Lower leg skin (tissue), 4 donors: ENCODE results near the gene SLC6A3. TPM values are rescaled to one million over a fixed set of nuclear protein-coding genes. Genes with fewer than 3 reads are reported as not detected.

Experiments used
- DNase-seq, 2 donors: peaks; one replicate each; pipeline ENCODE4 v3.0.0-alpha.2; 2019; ENCODE audit warnings: low spot score in 2 of 2
- H3K4me3 ChIP-seq: fragments of 200-600 bp; sonication (generic); 2 replicates; pipeline ENCODE4 v1.5.1; 2017; ENCODE audit warnings: mild to moderate bottlenecking, low read depth; ENCODE audit not compliant: poor library complexity, severe bottlenecking
- POLR2A ChIP-seq, 2 donors: fragments of 450-650 bp; IDR thresholded peaks; one replicate each; pipeline ENCODE4 v1.6.1; 2016 to 2017; ENCODE audit warnings: antibody characterized with exemption in 2 of 2, mild to moderate bottlenecking in 1 of 2, moderate library complexity in 1 of 2
- WGBS, 2 donors: methylation state at CpG; one replicate each; pipeline ENCODE4 v1.1.5; 2018; 5-methylcytosine and 5-hydroxymethylcytosine counted together
- intact Hi-C: fragments of 100-400 bp; cut with DNase I; formaldehyde crosslinking; loops from one replicate; pipeline ENCODE4 v1.15.0; 2023; ENCODE audit warnings: low total_unique reads
- total RNA-seq, 4 donors: library from RNA; depleted of rRNA; stranded (reverse); fragments of >200 nt; gene quantifications; one replicate each; pipeline ENCODE4 v1.1.0, GENCODE V29; 2016
- TF ChIP-seq, protein P1 (sequence below), 3 donors: fragments of 450-650 bp; IDR thresholded peaks; one replicate each; pipeline ENCODE4 v1.5.1; 2016; ENCODE audit warnings: antibody characterized with exemption in 3 of 3, mild to moderate bottlenecking in 3 of 3, moderate library complexity in 2 of 3

Gene SLC6A3
- total RNA-seq, 4 donors from 2014 or later, result not detected

DNA sequence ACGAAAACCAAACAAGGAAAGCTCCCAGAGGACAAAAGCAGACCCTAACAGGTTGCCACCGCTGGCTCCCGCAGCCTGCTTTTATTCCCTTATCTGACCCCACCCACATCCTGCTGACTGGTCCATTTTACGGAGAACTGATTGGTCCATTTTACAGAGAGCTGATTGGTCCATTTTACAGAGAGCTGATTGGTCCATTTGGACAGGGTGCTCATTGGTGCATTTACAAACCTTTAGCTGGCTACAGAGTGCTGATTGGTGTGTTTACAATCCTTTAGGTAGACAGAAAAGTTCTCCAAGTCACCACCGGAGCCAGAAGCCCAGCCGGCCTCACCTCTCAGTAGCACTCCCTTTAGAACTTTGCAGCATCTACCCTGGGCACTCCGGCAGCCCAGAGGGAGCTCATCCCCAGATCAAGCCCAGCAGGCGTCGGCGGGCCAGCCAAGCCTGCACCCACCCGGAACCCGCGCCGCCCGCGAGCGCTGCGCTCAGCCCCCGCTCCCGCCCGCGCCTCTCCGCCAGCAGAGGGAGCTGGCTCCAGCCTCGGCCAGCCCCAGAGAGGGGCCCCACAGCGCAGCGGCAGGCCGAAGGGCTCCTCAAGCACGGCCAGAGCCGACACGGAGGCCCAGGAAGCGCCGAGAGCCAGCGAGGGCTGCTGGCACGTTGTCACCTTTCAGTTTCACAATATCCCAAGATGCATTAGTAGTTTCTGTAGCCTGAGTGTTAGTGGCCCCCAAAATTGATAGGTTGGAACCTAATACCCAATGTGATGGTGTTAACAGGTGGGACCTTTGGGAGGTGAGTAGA, 65.0 kb downstream of the SLC6A3 start:
- no peak for DNase-seq
- intact Hi-C loops, result no loop called here
- WGBS, 2 donors, result 18 to 22% methylated on average over 27 to 34 of the region's 34 CpGs
- TF ChIP-seq, protein P1, sequence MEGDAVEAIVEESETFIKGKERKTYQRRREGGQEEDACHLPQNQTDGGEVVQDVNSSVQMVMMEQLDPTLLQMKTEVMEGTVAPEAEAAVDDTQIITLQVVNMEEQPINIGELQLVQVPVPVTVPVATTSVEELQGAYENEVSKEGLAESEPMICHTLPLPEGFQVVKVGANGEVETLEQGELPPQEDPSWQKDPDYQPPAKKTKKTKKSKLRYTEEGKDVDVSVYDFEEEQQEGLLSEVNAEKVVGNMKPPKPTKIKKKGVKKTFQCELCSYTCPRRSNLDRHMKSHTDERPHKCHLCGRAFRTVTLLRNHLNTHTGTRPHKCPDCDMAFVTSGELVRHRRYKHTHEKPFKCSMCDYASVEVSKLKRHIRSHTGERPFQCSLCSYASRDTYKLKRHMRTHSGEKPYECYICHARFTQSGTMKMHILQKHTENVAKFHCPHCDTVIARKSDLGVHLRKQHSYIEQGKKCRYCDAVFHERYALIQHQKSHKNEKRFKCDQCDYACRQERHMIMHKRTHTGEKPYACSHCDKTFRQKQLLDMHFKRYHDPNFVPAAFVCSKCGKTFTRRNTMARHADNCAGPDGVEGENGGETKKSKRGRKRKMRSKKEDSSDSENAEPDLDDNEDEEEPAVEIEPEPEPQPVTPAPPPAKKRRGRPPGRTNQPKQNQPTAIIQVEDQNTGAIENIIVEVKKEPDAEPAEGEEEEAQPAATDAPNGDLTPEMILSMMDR (IDR thresholded peaks at IDR 0.05), result no peak
- TF ChIP-seq POLR2A (IDR thresholded peaks at IDR 0.05), result no peak
- no peak overlapping the region for H3K4me3 ChIP-seq

DNA sequence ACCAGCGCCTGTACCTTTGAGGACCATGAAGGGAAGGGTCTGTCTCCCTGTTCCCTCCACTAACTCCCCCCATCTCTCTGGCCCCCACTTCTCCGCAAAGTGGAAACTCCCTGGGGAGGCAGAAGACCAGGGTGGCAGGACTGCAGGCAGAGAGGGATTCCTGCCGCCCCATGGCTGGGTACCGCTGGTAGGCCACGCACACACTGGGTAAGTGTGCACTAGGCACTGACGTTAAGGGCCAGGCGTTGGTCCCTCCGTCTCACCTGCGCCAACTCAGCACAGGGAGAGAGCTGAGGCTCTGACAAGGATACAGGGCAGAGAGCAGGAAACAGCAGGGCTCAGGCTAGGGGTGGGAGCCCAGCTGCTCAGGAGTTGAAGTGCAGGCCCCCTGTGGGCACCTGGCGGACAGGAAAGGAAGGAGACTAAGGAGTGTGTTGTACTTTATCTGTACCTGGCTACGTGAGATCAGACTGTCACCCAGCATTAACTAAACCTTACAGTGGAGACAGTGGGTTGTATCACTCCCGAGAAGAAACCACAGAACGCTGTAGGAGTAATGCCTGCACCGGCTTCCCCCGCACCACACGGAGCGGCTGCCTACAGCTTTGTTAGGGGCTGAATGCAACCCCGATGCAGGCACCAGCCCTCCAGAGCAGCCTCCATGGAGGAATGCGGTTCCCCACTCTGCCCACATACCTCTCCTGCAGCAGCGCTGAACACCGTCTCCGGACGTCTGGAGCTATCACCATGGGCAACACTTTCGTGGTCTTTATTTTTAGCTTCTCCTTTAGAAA, 66.2 kb downstream of the SLC6A3 start:
- DNase-seq, result no peak
- WGBS, 2 donors, result 94 to 96% methylated on average over 24 of the region's 24 CpGs

DNA sequence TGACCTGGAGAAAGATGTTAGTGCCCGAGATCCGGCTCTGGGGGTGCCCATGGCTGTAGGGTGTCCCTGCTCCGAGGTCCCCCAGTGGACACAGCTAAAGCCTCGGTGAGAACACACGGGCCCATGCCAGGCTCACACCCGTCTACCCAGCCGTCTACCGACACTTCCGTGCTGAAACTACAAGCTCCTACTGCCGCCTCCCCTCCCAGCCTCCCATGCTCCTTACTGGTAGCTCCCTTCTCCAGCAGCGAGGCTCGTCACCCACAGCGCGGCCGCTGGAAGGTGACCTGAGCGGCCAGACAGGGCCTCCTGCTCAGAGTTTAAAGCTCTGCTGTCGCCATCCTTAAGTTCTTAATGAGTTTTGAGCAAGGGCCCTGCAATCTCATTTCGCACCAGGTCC, 67.1 kb downstream of the SLC6A3 start:
- WGBS, 2 donors, result 94 to 96% methylated on average over 18 of the region's 18 CpGs
- H3K4me3 ChIP-seq, result no peak overlapping the region
- no peak for TF ChIP-seq POLR2A (IDR thresholded peaks at IDR 0.05)
- TF ChIP-seq, protein P1 (IDR thresholded peaks at IDR 0.05), result no peak
- DNase-seq, result no peak
- intact Hi-C loops, result no loop called here

More for the DNA sequence above, 66.2 kb downstream of the SLC6A3 start:
- TF ChIP-seq, protein P1 (IDR thresholded peaks at IDR 0.05), result no peak
- TF ChIP-seq POLR2A (IDR thresholded peaks at IDR 0.05), result no peak
- intact Hi-C loops, result no loop called here
- no peak overlapping the region for H3K4me3 ChIP-seq

DNA sequence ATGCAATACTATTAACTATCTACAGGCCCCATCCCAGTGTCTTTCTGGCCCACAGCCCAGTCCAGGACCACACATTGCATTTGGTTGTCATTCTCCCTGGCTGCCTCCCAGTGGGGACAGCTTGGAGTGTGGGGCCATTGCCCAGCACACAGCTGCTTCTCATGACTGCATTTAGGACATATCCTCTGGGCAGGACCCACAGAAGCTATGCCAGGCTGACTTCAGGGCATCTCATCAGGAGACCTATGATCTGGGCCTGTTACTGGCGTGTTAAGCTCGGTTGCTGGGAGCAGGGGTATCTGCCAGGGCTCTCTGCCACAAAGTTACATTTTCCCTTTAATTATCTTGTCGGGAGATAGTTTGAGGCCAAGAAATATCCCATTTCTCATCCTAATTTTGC, 68.3 kb downstream of the SLC6A3 start:
- intact Hi-C loops, result no loop called here
- WGBS, 2 donors, result 58 to 74% methylated on average over 3 of the region's 3 CpGs
- TF ChIP-seq, protein P1 (IDR thresholded peaks at IDR 0.05), result no peak
- no peak for TF ChIP-seq POLR2A (IDR thresholded peaks at IDR 0.05)
- DNase-seq, result no peak
- no peak overlapping the region for H3K4me3 ChIP-seq

DNA sequence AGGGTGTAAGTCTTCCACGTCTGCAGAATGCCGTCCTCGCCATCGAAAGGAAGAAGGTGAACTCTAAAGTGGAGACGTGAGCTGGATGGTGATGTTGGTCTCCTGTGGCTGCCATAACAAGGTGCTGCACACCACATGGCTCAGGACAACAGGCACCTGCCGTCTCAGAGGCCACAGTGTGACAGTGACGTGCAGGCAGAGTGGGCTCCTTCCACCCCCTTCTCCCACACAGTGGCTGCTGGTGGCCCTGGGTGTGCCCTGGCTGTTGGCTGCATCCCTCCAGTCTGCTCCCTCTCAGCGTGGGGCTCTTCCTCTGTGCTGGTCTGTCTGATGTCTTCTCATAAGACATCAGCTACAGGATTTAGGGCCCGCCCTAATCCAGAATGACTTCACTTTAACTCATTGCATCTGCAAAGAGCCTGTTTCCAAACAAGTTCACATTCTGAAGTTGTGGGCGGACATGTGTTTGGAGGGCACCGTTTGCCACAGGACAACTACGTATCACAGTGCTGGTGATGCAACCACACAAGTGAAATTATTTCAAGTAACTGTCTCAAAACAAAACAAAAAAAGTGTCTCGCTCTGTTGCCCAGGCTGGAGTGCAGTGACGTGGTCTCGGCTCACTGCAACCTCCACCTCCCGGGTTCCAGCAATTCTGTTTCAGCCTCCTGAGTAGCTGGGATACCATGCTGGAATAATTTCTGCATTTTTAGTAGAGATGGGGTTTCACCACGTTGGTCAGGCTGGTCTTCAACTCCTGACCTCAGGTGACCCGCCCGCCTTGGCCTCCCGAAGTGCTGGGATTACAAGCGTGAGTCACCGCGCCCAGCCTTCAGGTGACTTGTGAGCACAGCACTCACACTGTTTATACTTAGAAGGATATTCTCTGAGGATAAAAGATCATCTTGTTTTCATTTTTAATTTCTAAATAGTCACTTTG, 69.1 kb downstream of the SLC6A3 start:
- 68 to 69% methylated on average over 23 of the region's 23 CpGs for WGBS, 2 donors
- DNase-seq, result no peak
- TF ChIP-seq, protein P1 (IDR thresholded peaks at IDR 0.05), result no peak
- intact Hi-C loops, result no loop called here
- H3K4me3 ChIP-seq, result no peak overlapping the region
